MM.1S (cell line): ENCODE data around the gene SULT6B1.
A peak's percentile ranks its signal among the peaks of the same experiment; 100 is the strongest.
"Not testable (repeated sequence)": the region's sequence is repeated elsewhere in the genome, so short reads cannot be mapped to it uniquely, and the experiment has no call there.

Experiments
- DNase-seq: peaks from one replicate; pipeline ENCODE4 v3.0.0-alpha.2; 2015
- H2AFZ ChIP-seq: fragments of 300-600 bp; sonication (generic); 2 replicates; pipeline ENCODE4 v1.6.0; 2016; ENCODE audit warnings: antibody characterized with exemption, low read length
- H3F3A ChIP-seq: fragments of 300-600 bp; sonication (generic); 2 replicates; pipeline ENCODE4 v1.6.1; 2016; ENCODE audit warnings: mild to moderate bottlenecking, antibody characterized with exemption, low read length, moderate library complexity, mixed read lengths; ENCODE audit not compliant: insufficient read depth
- H3K27ac ChIP-seq: fragments of 300-600 bp; sonication (generic); 2 replicates; pipeline ENCODE4 v1.5.1; 2016; ENCODE audit warnings: mild to moderate bottlenecking, low read length
- H3K27me3 ChIP-seq: fragments of 300-600 bp; sonication (generic); replicated peaks from 2 replicates; pipeline ENCODE4 v1.6.0; 2016; ENCODE audit warnings: low read length; ENCODE audit not compliant: insufficient read depth
- H3K36me3 ChIP-seq: fragments of 300-600 bp; sonication (generic); replicated peaks from 2 replicates; pipeline ENCODE4 v1.6.1; 2016; ENCODE audit warnings: mild to moderate bottlenecking, low read length, mixed read lengths; ENCODE audit not compliant: insufficient read depth
- H3K4me1 ChIP-seq: fragments of 300-600 bp; sonication (generic); 2 replicates; pipeline ENCODE4 v1.6.1; 2016; ENCODE audit warnings: low read length, mixed read lengths
- H3K4me2 ChIP-seq: fragments of 300-600 bp; sonication (generic); 2 replicates; pipeline ENCODE4 v1.6.0; 2016; ENCODE audit warnings: low read depth, low read length
- H3K4me3 ChIP-seq: fragments of 300-600 bp; sonication (generic); 2 replicates; pipeline ENCODE4 v1.5.1; 2016; ENCODE audit warnings: low read length, mixed read lengths
- H3K79me2 ChIP-seq: fragments of 300-600 bp; sonication (generic); 2 replicates; pipeline ENCODE4 v1.6.1; 2016; ENCODE audit warnings: mixed run types, low read length, mixed read lengths
- H3K9ac ChIP-seq: fragments of 300-600 bp; sonication (generic); 2 replicates; pipeline ENCODE4 v1.6.1; 2016; ENCODE audit warnings: low read length, mixed read lengths
- H3K9me2 ChIP-seq: fragments of 300-600 bp; sonication (generic); replicated peaks from 2 replicates; pipeline ENCODE4 v1.6.1; 2016; ENCODE audit warnings: mild to moderate bottlenecking, low read length, mixed read lengths; ENCODE audit not compliant: insufficient read depth
- H3K9me3 ChIP-seq: fragments of 300-600 bp; sonication (generic); replicated peaks from 2 replicates; pipeline ENCODE4 v1.6.1; 2016; ENCODE audit warnings: mild to moderate bottlenecking, low read length, mixed read lengths; ENCODE audit not compliant: insufficient read depth
- H4K20me1 ChIP-seq: fragments of 300-600 bp; sonication (generic); 2 replicates; pipeline ENCODE4 v1.6.1; 2016; ENCODE audit warnings: mild to moderate bottlenecking, low read length, moderate library complexity, mixed read lengths; ENCODE audit not compliant: insufficient read depth
- CTCF ChIP-seq: fragments of 300-600 bp; sonication (generic); IDR thresholded peaks from 2 replicates; pipeline ENCODE4 v1.5.1; 2016; ENCODE audit warnings: antibody characterized with exemption, low read length, mixed read lengths
- EZH2 ChIP-seq: fragments of 300-600 bp; sonication (generic); optimal IDR thresholded peaks from 2 replicates; pipeline ENCODE3; 2017; ENCODE audit warnings: low read depth, mild to moderate bottlenecking, antibody characterized with exemption, low read length, mixed read lengths
- EZH2phosphoT487 ChIP-seq: fragments of 300-600 bp; sonication (generic); IDR thresholded peaks from 2 replicates; pipeline ENCODE4 v1.6.1; 2018; ENCODE audit warnings: antibody characterized with exemption, low read length

SULT6B1 gene

DNA sequence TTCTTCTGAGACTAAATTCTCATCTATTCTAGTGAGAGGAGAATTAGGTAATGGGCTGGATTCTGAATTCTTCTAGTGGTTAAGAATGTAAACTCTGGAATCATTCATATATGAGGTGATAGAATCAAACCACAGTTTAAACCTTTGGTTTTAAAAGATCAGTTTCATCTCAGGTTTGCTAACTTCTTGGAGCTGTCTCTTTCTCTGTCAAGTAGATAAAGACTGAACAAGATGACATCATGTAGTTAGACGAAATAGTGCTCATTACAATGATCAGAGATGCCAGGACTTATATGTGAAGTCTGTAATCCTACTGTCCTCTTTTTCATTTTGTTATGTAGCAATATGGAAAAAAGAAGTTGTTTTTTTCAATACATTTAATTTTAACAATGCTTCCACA lies 12.7 kb upstream of the SULT6B1 start:
- H3K4me3 ChIP-seq: no peak overlapping the region
- peaks cover 23% of the 10 kb centered on the region for H3K36me3 ChIP-seq
- H4K20me1 ChIP-seq: no peaks in the 10 kb centered on the region
- H3K9me3 ChIP-seq: no peaks in the 10 kb centered on the region
- no peaks in the 10 kb centered on the region for H3F3A ChIP-seq
- no peak overlapping the region for H3K4me2 ChIP-seq
- H3K9ac ChIP-seq: no peak overlapping the region
- TF ChIP-seq CTCF: no peak
- TF ChIP-seq EZH2: no peak
- no peak for TF ChIP-seq EZH2phosphoT487
- no peak for DNase-seq
- no peak overlapping the region for H3K27ac ChIP-seq
- no peak overlapping the region for H2AFZ ChIP-seq
- H3K27me3 ChIP-seq: no peaks in the 10 kb centered on the region
- H3K79me2 ChIP-seq: peaks cover 76% of the 10 kb centered on the region
- no peaks in the 10 kb centered on the region; the same call in 1 of the 2 replicates for H3K4me1 ChIP-seq
- H3K9me2 ChIP-seq: no peaks in the 10 kb centered on the region

GRCh38 chr2:37198681-37199065 lies 10.2 kb upstream of the SULT6B1 start:
- H3K9ac ChIP-seq: no peak overlapping the region
- H3K27ac ChIP-seq: no peak overlapping the region
- H2AFZ ChIP-seq: no peak overlapping the region
- H3K79me2 ChIP-seq: peaks cover 55% of the 10 kb centered on the region
- no peaks in the 10 kb centered on the region for H4K20me1 ChIP-seq
- DNase-seq: no peak
- no peaks in the 10 kb centered on the region for H3F3A ChIP-seq
- TF ChIP-seq EZH2phosphoT487: no peak
- no peak for TF ChIP-seq EZH2
- TF ChIP-seq CTCF: no peak
- H3K36me3 ChIP-seq: peaks cover 9% of the 10 kb centered on the region
- no peaks in the 10 kb centered on the region for H3K27me3 ChIP-seq
- H3K4me3 ChIP-seq: no peak overlapping the region
- H3K4me2 ChIP-seq: no peak overlapping the region
- no peaks in the 10 kb centered on the region for H3K9me2 ChIP-seq
- no peaks in the 10 kb centered on the region; the same call in 1 of the 2 replicates for H3K4me1 ChIP-seq
- no peaks in the 10 kb centered on the region for H3K9me3 ChIP-seq

DNA sequence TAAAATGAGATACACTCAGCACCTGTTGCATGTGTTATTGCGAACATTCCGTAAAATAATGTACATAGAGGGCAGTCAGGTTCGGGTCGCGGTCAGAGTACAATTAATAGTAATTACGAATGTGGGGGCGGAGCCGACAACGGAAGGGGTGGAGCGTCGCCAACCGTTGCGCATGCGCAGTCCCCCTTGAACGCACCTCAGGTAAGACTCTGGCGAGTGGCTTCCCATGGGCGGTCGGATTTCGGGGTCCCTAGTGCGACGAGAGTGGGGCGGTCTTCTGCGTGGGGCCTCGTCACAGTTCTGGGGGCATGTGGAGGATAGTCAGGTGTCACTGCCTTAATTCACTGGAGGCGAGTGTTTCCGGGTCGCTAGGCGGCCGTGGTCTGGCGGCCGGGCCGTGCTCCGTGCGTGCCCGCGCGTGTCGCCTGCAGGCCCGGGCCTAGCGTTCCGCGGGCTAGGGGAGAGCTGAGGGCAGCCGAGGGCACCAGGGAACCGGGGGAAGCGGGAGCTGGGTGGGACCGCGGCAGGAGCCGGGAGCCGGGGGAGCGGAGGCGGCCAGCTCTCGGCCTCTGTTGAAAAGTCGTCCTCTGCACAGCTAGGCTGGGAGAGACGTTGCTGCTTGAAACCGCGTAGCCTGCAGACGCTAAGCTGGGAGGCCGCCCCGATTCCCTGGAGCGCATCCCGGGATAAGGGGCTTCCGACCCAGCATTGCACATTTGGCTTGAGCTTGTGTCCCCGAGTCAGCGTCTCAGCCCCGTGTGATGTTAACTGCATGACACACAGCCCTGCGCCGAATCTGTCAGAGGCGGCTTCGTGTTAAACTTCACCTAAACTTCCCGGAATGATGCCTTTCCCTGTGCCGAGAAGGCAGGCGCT lies 8.1 kb upstream of the SULT6B1 start, which contains the start of gene CEBPZOS:
Gene CEBPZOS, plus strand, starts transcription at position 177 of the 876 bp plus-strand sequence. CDS start 3,209 bp downstream, outside the sequence.
- Histone ChIP-seq H3F3A (no peaks in the 10 kb centered on the region), H3K9me3 (no peaks in the 10 kb centered on the region), H3K4me3 (peak within 1 kb of the TSS; percentile 77), H3K4me1 (no peaks in the 10 kb centered on the region; the same call in 1 of the 2 replicates), H3K9ac (peak within 1 kb of the TSS; percentile 69), H4K20me1 (no peaks in the 10 kb centered on the region), H3K9me2 (no peaks in the 10 kb centered on the region), H3K79me2 (peaks cover 48% of the 10 kb centered on the region), H3K27ac (peak within 1 kb of the TSS; percentile 49; the same call in 1 of the 2 replicates), H3K36me3 (peaks cover under 1% of the 10 kb centered on the region), H2AFZ (peak within 1 kb of the TSS; percentile 71), H3K27me3 (no peaks in the 10 kb centered on the region), H3K4me2 (peak within 1 kb of the TSS; percentile 78)
- TF ChIP-seq EZH2 (no peak), EZH2phosphoT487 (no peak), CTCF (no peak)
- DNase-seq: peak; percentile 84

DNA sequence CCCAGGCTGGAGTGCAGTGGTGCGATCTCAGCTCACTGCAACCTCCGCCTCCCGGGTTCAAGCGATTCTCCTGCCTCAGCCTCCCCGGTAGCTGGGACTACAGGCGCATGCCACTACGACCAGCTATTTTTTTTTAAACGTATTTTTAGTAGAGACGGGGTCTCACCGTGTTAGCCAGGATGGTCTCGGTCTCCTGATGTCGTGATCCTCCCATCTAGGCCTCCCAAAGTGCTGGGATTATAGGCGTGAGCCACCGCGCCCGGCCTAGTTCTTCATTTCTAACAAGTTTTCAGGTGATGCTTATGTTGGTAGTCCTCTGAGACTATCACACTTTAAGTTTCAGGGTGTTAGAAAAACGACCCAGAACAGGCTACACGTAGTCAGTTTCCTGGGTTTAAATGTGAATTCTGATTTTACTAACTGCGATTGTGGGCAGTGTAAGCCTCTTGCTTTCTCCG lies 7.4 kb upstream of the SULT6B1 start:
- peak overlapping the region; percentile 69; the same call in 1 of the 2 replicates for H3K9ac ChIP-seq
- peak overlapping the region; percentile 71 for H2AFZ ChIP-seq
- not testable (repeated sequence) for H3K27ac ChIP-seq, H3K9me2 ChIP-seq, H3K9me3 ChIP-seq, H3K4me1 ChIP-seq, H3K36me3 ChIP-seq, DNase-seq, H4K20me1 ChIP-seq, H3F3A ChIP-seq, H3K27me3 ChIP-seq
- peaks cover 43% of the 10 kb centered on the region for H3K79me2 ChIP-seq
- H3K4me3 ChIP-seq: peak overlapping the region; percentile 77
- peak overlapping the region; percentile 78 for H3K4me2 ChIP-seq
